Measurements from ENCODE around the gene IFT122.
"Not testable (repeated sequence)": the region's sequence is repeated elsewhere in the genome, so short reads cannot be mapped to it uniquely, and the experiment has no call there.

DNA sequence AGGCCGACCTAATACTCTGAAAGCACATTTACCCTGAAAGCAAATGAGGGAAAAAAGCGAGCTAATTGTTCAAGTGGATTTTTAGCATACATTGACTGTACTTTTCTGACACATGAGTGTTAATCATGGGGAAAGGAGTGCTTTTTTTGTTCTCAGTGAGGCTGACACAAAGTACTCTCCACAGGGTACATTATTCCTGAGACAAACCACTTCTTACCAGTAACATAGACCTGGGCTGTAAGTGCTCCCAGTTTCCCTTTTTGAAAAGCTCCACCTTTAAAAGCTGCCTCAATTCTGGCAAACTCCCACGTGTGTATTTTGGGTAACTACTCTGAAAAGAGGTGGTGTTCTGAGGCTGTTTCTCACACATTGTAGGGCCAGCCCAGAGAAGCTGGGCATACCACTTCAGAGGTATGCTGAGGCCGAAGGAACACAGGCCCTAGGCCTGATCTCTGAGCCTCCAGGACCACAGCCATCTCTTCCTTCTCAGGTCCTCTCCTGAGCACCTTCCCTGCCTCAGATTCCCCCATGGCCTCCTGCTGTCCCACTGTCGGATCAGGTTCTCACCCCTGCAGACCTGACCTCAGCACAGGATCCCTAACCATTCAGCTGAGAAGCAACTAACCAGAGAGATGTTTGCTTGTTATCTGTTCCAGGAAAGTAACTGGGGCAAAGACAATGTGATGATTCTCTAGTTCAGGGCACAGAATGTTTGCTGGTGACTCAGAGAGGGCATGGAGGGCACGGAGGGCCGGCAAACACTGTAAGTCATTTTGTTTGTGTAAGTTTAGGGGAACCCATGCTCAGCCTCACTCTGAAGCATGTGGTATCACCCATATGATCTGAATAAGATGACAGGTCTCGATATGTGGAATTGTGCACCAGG lies 58.8 kb downstream of the IFT122 start:
- TF ChIP-seq SUZ12 (IDR thresholded peaks at IDR 0.05; ENCODE audit: extremely low read depth, insufficient read depth, insufficient read length); ZNF274 (IDR thresholded peaks at IDR 0.05; ENCODE audit: low read depth, low read length); YY1 (IDR thresholded peaks at IDR 0.05; ENCODE audit: insufficient read depth, insufficient read length): not testable (repeated sequence)

Data from NT2/D1 (cell line).